Activated T-helper 17 cell treated with anti-CD3 and anti-CD28 coated beads, Interleukin-2, amount 50 U/mL, for 72 hours (primary cell): Measurements from ENCODE around the gene ABCA1. TPM values are rescaled to one million over a fixed set of nuclear protein-coding genes. Genes with fewer than 3 reads are reported as not detected.
A peak's percentile ranks its signal among the peaks of the same experiment; 100 is the strongest.
"Not testable (repeated sequence)": the region's sequence is repeated elsewhere in the genome, so short reads cannot be mapped to it uniquely, and the experiment has no call there.

Source experiments
- ATAC-seq: fragments of 150-1000 bp; cut with Tn5 transposase; replicated peaks from 2 replicates; pipeline ENCODE4 v1.10.0; 2021; ENCODE audit warnings: mild to moderate bottlenecking, moderate library complexity
- H3K27ac Mint-ChIP-seq: one replicate; pipeline ENCODE4 v1.8.0; 2022; ENCODE audit warnings: mixed read lengths
- H3K27me3 Mint-ChIP-seq: one replicate; pipeline ENCODE4 v1.8.0; 2022; ENCODE audit warnings: mixed read lengths
- H3K36me3 Mint-ChIP-seq: one replicate; pipeline ENCODE4 v1.8.0; 2022; ENCODE audit warnings: low read depth, mild to moderate bottlenecking, mixed read lengths
- H3K4me1 Mint-ChIP-seq: one replicate; pipeline ENCODE4 v1.8.0; 2022; ENCODE audit warnings: mixed read lengths
- H3K4me3 Mint-ChIP-seq: one replicate; pipeline ENCODE4 v1.8.0; 2022; ENCODE audit warnings: mild to moderate bottlenecking, mixed read lengths
- H3K9me3 Mint-ChIP-seq: one replicate; pipeline ENCODE4 v1.8.0; 2022; ENCODE audit warnings: mixed read lengths
- total RNA-seq, 2 donors: library from RNA; stranded (reverse); gene quantifications; one replicate each; pipeline ENCODE4 v1.2.3, GENCODE V29; 2022

Gene ABCA1
- total RNA-seq, 2 donors from 2014 or later, result 4.3 to 5.4 TPM

DNA sequence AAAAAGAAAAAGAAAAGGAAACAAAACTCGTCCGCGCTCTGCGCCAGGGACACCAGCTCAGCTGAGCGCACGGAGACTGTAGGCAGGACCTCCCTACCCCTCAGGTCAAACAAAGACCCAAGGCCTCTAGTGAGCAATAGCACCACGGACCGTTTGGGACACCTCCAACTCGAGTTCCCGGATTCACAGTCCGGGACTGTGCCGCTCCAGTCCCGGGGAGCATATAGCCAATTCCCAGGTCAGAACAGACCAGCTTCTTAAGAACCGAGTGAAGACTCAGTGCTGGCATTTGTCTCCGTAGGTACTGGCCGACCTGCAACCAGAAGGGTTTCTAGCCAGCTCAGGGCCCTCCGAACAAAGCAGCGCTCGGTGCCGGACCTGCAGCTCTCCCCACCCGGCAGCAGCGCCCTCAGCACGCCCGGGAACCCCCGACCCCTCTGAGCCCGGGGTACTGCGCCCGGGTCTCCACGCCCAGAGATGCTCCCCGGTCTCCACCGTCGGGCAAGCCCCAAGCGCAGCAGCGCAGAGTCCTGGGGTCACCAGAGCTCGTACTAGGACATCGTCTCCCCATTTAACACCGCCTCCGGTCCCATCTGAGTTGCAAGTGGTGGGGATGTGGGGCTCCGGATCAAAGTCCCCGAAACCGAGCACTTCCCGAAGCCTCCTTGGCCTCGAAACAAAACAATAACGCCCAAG lies 591 bp downstream of the ABCA1 start:
- Mint-ChIP-seq H3K9me3 (no peaks in the 10 kb centered on the region), H3K4me3 (peak overlapping the region; percentile 81), H3K4me1 (peaks cover 4% of the 10 kb centered on the region), H3K36me3 (no peaks in the 10 kb centered on the region), H3K27me3 (peaks cover 3% of the 10 kb centered on the region), H3K27ac (peak overlapping the region; percentile 56)
- ATAC-seq, result peak; percentile 40

DNA sequence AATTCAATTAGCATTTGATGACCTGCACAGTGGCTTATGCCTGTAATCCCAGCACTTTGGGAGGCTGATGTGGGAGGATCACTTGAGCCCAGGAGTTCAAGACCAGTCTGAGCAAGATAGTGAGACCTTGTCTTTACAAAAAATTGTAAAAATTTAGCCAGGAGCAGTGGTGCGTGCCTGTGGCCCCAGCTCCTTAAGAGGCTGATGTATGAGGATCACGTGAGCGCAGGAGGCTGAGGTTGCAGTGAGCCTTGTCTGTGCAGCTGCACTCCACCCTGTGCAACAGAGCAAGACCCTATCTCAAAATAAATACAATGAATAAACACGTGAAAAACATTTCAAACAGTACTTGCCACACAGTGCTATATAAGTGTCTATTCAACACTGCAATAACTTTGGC lies 4.2 kb downstream of the ABCA1 start:
- no peaks in the 10 kb centered on the region for H3K9me3 Mint-ChIP-seq
- H3K27me3 Mint-ChIP-seq, result peaks cover 3% of the 10 kb centered on the region
- ATAC-seq, result no peak
- no peak overlapping the region for H3K27ac Mint-ChIP-seq
- peaks cover 4% of the 10 kb centered on the region for H3K4me1 Mint-ChIP-seq
- no peak overlapping the region for H3K4me3 Mint-ChIP-seq
- no peaks in the 10 kb centered on the region for H3K36me3 Mint-ChIP-seq

DNA sequence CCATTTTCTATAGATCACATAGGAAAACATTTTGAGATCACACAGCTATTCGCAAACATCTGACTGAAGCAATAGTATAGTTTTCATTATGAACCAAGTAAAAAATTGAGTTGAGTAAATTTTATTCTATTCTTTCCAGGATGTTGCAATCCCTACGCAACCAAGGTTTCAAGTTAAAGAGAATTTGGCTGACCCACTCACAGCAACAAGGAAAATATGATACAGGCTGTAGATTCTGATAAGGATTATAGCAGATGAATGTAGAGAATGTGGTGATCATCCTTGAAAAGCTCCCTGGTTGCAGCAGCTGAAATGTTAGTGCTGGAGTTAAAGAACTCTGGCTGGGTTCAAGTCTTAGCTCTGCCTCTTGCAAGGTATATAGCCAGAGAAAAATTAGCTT lies 4.7 kb downstream of the ABCA1 start:
- Mint-ChIP-seq H3K4me1 (no peaks in the 10 kb centered on the region), H3K9me3 (no peaks in the 10 kb centered on the region), H3K27ac (no peak overlapping the region), H3K36me3 (no peaks in the 10 kb centered on the region), H3K4me3 (no peak overlapping the region), H3K27me3 (no peaks in the 10 kb centered on the region)
- no peak for ATAC-seq

DNA sequence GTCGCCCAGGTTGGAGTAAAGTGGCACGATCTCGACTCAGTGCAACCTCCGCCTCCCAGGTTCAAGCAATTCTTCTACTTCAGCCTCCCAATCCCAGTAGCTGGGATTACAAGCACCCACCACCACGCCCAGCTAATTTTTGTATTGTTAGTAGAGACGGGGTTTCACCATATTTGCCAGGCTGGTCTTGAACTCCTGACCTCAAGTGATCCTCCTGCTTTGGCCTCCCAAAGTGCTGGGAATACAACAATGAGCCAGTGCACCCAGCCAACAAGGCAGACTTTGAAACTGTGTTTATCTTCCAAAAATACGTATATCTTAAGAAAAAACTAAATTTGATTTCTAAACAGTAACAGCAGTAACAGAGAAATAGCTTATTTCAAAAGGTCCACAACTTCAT lies 5.2 kb downstream of the ABCA1 start:
- not testable (repeated sequence) for H3K36me3 Mint-ChIP-seq, H3K27me3 Mint-ChIP-seq, H3K27ac Mint-ChIP-seq, H3K9me3 Mint-ChIP-seq, H3K4me3 Mint-ChIP-seq, H3K4me1 Mint-ChIP-seq, ATAC-seq

DNA sequence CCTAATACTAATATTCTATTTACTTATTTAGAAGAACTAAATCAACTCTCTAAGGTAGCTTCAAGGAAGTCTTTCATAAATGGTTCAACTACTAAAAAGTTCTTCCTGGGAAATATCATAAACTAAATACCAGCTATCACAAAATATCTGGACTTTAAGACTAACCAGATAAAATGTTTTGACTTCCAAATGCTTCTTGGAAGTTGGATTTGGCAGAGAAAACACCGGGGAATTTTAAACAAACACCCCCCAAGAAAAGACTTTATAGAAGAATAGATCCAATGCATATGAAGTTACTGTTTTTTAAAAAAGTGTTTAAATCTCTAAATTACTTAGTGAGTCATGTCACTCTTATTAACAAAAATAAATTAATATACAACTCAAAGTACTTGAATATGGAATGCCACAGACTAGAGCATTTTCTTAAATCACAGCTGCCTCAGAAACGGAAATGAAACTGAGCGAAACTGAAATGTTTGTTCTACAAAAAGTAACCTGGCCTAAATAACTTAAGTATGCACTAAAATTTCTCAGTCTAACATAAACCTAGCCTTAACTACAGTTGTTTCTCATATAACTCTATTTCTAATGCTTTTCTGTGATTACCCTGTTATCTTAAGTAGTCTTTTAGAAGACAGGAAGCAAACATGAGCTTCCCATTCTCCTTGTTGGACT lies 6.8 kb downstream of the ABCA1 start:
- no peak overlapping the region for H3K27ac Mint-ChIP-seq
- H3K4me3 Mint-ChIP-seq, result no peak overlapping the region
- H3K27me3 Mint-ChIP-seq, result no peaks in the 10 kb centered on the region
- ATAC-seq, result no peak
- H3K36me3 Mint-ChIP-seq, result no peaks in the 10 kb centered on the region
- H3K4me1 Mint-ChIP-seq, result peaks cover 5% of the 10 kb centered on the region
- H3K9me3 Mint-ChIP-seq, result no peaks in the 10 kb centered on the region

DNA sequence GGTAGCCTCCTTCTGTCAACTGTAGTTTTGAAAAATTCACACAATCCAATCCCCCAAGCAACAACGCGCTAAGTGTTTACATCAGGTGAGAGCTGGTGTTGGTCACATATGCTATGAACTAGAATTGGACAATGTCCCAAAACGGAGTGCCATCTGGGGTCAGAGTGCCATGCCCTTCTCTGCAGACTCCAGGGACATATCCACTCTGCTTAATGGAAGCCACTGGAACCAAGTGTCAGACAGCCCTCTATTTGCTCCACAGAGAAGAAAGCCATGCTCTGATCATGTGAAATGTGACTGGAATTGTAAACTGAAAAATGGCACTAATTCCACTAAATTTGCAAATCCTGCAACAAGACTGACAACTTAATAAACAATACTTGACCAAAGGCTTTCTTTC lies 12.2 kb downstream of the ABCA1 start:
- H3K4me1 Mint-ChIP-seq, result peaks cover 10% of the 10 kb centered on the region
- no peak overlapping the region for H3K4me3 Mint-ChIP-seq
- H3K36me3 Mint-ChIP-seq, result no peaks in the 10 kb centered on the region
- no peak overlapping the region for H3K27ac Mint-ChIP-seq
- H3K9me3 Mint-ChIP-seq, result no peaks in the 10 kb centered on the region
- H3K27me3 Mint-ChIP-seq, result no peaks in the 10 kb centered on the region
- ATAC-seq, result no peak

DNA sequence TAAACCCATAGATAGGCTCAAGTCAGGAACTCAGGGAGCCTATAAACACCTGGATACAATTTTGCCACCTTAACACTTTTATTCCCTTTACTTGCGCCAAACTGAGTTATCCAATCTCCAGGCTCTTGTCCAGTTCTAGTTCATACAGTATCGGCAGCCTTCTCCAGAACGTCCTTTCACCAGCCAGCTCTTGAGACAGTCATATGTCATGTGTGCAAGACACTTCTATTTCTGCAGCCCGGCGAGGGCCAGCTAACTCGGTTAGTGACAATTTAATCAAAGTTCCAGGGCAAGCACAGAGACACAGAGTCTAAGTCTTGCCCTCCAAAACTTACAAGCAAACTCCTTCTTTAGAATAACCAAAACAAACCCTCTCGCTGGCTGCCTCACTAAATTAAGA lies 12.9 kb downstream of the ABCA1 start:
- H3K4me3 Mint-ChIP-seq, result no peak overlapping the region
- H3K27me3 Mint-ChIP-seq, result no peaks in the 10 kb centered on the region
- no peaks in the 10 kb centered on the region for H3K9me3 Mint-ChIP-seq
- no peak for ATAC-seq
- H3K4me1 Mint-ChIP-seq, result peaks cover 10% of the 10 kb centered on the region
- no peaks in the 10 kb centered on the region for H3K36me3 Mint-ChIP-seq
- no peak overlapping the region for H3K27ac Mint-ChIP-seq

DNA sequence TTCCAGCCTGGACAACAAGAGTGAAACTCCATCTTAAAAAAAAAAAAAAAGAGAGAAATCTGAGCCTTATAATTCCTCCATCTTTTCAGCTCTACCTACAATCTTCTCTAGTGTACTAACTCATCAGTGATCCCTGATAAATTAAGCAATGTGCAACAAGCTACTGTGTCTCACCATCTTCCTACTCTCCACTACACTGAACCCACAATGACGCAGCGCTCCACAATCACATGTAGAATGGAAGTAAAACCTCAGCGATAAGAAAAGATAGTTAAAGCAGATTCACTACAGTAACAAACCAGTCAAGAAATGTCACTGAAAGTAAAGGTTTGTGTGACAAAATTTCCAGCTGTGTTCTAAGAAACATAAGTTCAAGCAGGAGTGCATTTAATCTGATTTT lies 13.5 kb downstream of the ABCA1 start:
- no peak overlapping the region for H3K27ac Mint-ChIP-seq
- ATAC-seq, result no peak
- no peaks in the 10 kb centered on the region for H3K36me3 Mint-ChIP-seq
- no peaks in the 10 kb centered on the region for H3K27me3 Mint-ChIP-seq
- no peaks in the 10 kb centered on the region for H3K9me3 Mint-ChIP-seq
- peaks cover 13% of the 10 kb centered on the region for H3K4me1 Mint-ChIP-seq
- H3K4me3 Mint-ChIP-seq, result no peak overlapping the region

DNA sequence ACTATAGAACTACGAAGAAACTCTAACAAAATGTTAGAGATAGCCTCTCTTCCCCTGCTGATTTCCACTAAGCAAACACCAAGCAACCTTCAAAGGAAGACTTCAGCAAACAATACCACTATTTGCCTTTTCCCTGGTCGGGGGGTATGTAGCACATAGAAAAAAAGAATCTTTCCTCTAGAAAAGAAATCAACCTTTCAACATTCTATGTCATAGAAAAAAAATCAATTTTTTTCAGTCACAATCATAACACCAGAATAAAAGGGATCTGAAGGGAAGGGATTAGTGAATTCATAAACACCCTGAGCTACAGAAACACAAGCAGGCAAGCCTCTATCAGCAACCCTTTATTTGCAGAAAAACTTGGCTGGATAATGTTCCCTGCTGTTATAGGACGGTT lies 15.3 kb downstream of the ABCA1 start:
- no peak overlapping the region for H3K27ac Mint-ChIP-seq
- no peak overlapping the region for H3K4me3 Mint-ChIP-seq
- no peak for ATAC-seq
- H3K4me1 Mint-ChIP-seq, result peaks cover 14% of the 10 kb centered on the region
- H3K9me3 Mint-ChIP-seq, result no peaks in the 10 kb centered on the region
- no peaks in the 10 kb centered on the region for H3K27me3 Mint-ChIP-seq
- no peaks in the 10 kb centered on the region for H3K36me3 Mint-ChIP-seq

DNA sequence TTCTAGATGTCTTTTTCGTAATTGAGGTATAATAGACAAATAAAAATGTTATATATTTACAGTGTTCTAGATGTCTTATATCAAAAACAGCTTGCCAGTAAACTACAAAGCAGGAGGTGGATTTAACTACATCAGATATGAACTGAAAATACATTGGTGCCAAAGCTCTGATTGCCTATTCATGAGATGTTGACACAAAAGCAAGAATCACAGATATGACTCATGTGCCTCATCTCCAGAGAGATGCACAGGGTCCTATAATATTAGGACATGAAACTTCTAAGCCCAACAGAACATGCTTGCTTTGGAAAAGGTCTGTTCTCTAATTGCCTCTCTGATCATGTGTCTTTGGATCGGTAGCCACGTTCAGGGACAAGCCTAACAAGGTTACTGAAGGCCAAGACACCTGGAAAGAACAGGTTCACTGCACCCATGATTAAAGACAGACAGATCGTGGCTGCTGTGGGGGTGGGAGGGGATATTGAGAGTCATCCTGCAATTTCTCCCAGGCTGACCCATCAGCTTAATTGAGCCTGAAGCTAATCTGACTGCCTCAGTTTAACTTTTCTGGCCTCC lies 16.8 kb downstream of the ABCA1 start:
- no peaks in the 10 kb centered on the region for H3K27me3 Mint-ChIP-seq
- H3K4me1 Mint-ChIP-seq, result peaks cover 14% of the 10 kb centered on the region
- no peak for ATAC-seq
- no peak overlapping the region for H3K27ac Mint-ChIP-seq
- H3K9me3 Mint-ChIP-seq, result no peaks in the 10 kb centered on the region
- H3K36me3 Mint-ChIP-seq, result no peaks in the 10 kb centered on the region
- no peak overlapping the region for H3K4me3 Mint-ChIP-seq

DNA sequence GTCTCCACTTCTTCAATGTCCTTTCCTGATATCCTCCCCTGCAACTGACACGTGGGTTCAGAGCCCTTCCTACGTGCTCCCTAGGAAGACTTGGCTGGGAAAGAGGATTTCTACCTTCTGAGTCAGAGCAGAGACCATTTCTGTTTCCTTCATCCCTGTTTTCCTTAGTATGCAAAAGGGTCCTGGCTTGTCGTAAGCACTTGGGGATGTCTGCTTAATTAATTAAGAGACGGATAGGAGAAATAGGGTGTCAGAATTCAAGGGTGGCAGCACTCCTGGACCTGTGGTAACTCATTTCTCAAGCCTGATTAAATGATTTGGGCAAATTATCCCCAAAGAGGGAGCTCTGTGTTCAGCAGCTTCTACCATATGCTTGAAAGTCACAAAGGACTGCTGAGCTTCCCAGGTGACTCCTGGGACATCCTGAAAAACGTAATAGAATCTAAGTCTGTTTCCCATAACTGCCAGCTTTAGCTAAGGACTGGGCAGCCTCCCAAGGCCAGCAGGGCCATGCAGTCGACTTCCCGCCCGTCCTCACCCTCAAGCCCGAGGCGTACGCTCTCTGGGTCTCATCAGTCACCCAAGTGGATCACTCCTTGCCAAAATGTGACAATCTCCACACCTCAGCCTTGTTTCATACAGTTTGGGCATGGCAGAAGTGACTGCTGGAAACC lies 20.5 kb downstream of the ABCA1 start:
- no peaks in the 10 kb centered on the region for H3K36me3 Mint-ChIP-seq
- no peaks in the 10 kb centered on the region for H3K9me3 Mint-ChIP-seq
- H3K4me3 Mint-ChIP-seq, result no peak overlapping the region
- H3K27ac Mint-ChIP-seq, result no peak overlapping the region
- ATAC-seq, result no peak
- H3K4me1 Mint-ChIP-seq, result peaks cover 9% of the 10 kb centered on the region
- H3K27me3 Mint-ChIP-seq, result no peaks in the 10 kb centered on the region

DNA sequence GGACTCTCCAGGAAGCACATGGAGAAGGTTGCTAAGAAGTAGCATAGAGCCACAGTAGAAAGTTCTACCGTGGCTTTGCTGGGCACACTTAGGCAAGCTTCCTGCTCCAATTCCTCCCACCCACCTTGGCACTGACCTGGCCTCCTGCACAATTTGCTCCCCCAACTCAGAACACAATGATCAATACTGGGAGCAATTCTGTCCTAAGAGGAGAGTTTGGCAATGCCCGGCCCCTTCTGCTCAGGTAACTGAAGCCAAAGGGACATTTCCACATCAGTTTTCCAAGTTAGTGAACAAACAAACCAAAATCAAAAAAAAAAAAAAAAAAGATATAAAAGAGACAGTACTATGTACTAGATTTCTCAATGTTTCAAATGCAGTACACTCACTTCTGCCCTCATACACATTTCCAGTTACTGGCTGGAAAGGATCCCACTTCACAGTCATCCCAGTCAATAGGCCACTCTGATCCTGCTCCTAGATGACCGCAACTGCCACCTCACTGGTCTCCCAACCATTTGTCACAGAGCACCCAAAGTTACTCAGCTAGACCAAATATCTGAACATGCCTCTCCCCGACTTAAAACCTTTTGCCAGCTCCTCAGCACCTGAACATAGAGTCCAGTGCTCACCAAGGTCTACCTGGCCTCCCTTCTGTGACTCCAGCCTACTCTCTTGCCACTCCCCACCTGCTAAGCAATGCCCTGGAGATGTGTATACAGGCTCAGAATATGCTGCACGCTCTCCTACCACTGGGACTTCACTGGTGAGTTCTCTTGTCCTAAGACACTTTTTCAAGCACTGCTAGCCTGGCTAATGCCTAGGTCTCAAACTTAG lies 21.3 kb downstream of the ABCA1 start:
- Mint-ChIP-seq H3K4me3 (no peak overlapping the region), H3K4me1 (peaks cover 9% of the 10 kb centered on the region), H3K9me3 (no peaks in the 10 kb centered on the region), H3K27me3 (no peaks in the 10 kb centered on the region), H3K27ac (no peak overlapping the region), H3K36me3 (no peaks in the 10 kb centered on the region)
- no peak for ATAC-seq

DNA sequence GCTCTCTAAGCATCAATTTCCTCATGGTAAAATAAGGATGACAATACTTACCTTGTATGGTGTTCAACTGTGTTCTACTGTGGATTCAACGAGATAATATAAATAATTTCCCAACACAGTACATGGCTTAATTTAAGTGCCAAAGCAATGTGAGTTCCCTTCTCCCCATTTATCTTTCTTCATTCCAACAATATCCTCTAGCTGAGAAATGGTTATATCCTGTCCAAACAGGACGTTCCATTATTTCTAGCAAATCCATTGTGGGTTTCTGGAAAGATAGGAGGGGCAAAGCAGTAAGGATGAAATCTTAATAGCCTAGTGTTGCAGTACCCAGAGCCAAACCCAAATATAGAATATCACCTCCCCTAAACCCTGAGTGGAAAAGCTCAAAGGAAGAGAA lies 22.0 kb downstream of the ABCA1 start:
- Mint-ChIP-seq H3K27ac (no peak overlapping the region), H3K4me3 (no peak overlapping the region), H3K36me3 (no peaks in the 10 kb centered on the region), H3K4me1 (peaks cover 9% of the 10 kb centered on the region), H3K9me3 (no peaks in the 10 kb centered on the region), H3K27me3 (no peaks in the 10 kb centered on the region)
- ATAC-seq, result no peak

DNA sequence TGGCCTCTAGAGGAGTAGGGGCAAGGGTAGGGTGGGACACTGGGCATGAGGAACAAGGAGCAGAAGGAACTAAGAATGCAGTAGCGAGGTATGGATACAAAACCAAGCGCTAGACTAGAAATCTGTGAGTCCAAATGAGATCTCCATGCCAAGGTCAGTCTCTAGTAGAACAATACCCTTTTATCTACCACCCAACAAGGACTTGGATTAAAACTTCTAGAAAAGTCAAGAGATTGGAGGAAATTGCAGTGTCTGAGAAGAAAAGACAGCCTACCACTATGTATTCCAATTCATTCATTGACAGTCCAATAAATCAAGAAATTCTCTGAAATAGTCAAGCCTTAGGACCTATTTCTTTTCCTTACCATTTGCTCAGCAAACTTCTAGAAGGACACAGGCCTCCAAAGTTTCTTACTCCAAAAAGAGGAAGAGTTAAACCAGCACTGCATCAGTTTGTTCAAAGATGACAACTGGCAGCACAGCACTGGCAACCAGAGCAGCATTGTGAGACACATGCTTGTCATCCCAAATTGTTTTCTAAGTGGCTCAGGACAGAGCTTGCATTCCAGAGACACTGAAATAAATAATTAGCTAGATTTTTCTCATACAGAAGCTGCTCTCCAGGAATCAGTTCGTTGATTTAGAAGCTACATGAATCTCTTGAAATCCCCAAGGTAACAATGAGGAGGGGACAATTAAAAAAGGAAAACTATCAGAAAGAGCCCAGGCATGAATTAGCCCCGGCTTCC lies 22.6 kb downstream of the ABCA1 start:
- Mint-ChIP-seq H3K4me3 (no peak overlapping the region), H3K4me1 (peaks cover 9% of the 10 kb centered on the region), H3K9me3 (no peaks in the 10 kb centered on the region), H3K36me3 (no peaks in the 10 kb centered on the region), H3K27ac (no peak overlapping the region), H3K27me3 (no peaks in the 10 kb centered on the region)
- no peak for ATAC-seq
